OCI-LY7 (cell line): ENCODE measurements around the gene SLC30A1. TPM values are rescaled to one million over a fixed set of nuclear protein-coding genes. Genes with fewer than 3 reads are reported as not detected.
"Not testable (repeated sequence)": the region's sequence is repeated elsewhere in the genome, so short reads cannot be mapped to it uniquely, and the experiment has no call there.

Experiments
- BruUV-seq: library from RNA; stranded (reverse); fragments of 400-500 nt; replicated peaks from 2 replicates; lab custom pipeline; 2021; lab: Mats Ljungman, UMichigan
- CTCF ChIA-PET: fragments of 300-600 bp; sonication (Branson Sonifier 250); formaldehyde crosslinking; loops from one replicate; lab custom pipeline; 2022; ENCODE audit warnings: antibody characterized with exemption; ENCODE audit not compliant: unreplicated experiment; lab: Charles Lee
- POLR2A ChIA-PET: fragments of 300-600 bp; sonication (Branson Sonifier 250); formaldehyde crosslinking; loops from one replicate; lab custom pipeline; 2022; ENCODE audit warnings: antibody characterized with exemption; lab: Charles Lee
- DNase-seq: peaks from one replicate; pipeline ENCODE4 v3.0.0-alpha.2; 2015; ENCODE audit warnings: low spot score
- H2AFZ ChIP-seq: fragments of 200-600 bp; sonication (generic), shearing (Covaris generic); 2 replicates; pipeline ENCODE4 v1.6.1; 2014; ENCODE audit warnings: mild to moderate bottlenecking, antibody characterized with exemption, low read length, moderate library complexity
- H3K27ac ChIP-seq: fragments of 200-600 bp; sonication (generic); 2 replicates; pipeline ENCODE4 v1.5.1; 2014; ENCODE audit warnings: mixed run types, low read depth, mild to moderate bottlenecking, moderate library complexity, low read length, inconsistent platforms; ENCODE audit not compliant: poor library complexity, severe bottlenecking
- H3K36me3 ChIP-seq: fragments of 200-600 bp; sonication (generic); 2 replicates; pipeline ENCODE4 v1.6.1; 2014; ENCODE audit warnings: mild to moderate bottlenecking, antibody characterized with exemption, low read length, moderate library complexity, mixed read lengths; ENCODE audit not compliant: insufficient read depth
- H3K4me1 ChIP-seq: fragments of 200-600 bp; sonication (generic); 2 replicates; pipeline ENCODE4 v1.5.1; 2014; ENCODE audit warnings: mild to moderate bottlenecking, low read length; ENCODE audit not compliant: insufficient read depth, poor library complexity, severe bottlenecking
- H3K4me2 ChIP-seq: fragments of 200-600 bp; sonication (generic); 2 replicates; pipeline ENCODE4 v1.6.1; 2014; ENCODE audit warnings: mild to moderate bottlenecking, low read length
- H3K4me3 ChIP-seq: fragments of 200-600 bp; sonication (generic); 2 replicates; pipeline ENCODE4 v1.5.1; 2014; ENCODE audit warnings: mild to moderate bottlenecking, low read depth, low read length; ENCODE audit not compliant: poor library complexity, severe bottlenecking
- H3K79me2 ChIP-seq: fragments of 200-600 bp; sonication (generic); 2 replicates; pipeline ENCODE4 v1.6.1; 2016; ENCODE audit warnings: low read depth, mild to moderate bottlenecking, low read length, moderate library complexity, mixed read lengths; ENCODE audit not compliant: insufficient read depth
- H3K9me2 ChIP-seq: fragments of 200-600 bp; sonication (generic); 2 replicates; pipeline ENCODE4 v1.6.1; 2016; ENCODE audit warnings: mild to moderate bottlenecking, low read length, mixed read lengths; ENCODE audit not compliant: insufficient read depth
- H3K9me3 ChIP-seq: fragments of 200-600 bp; sonication (generic); 2 replicates; pipeline ENCODE4 v1.6.1; 2014; ENCODE audit warnings: mild to moderate bottlenecking, mixed run types, low read length, mixed read lengths
- H4K20me1 ChIP-seq: fragments of 200-600 bp; sonication (generic); 2 replicates; pipeline ENCODE4 v1.6.1; 2014; ENCODE audit warnings: mild to moderate bottlenecking, antibody characterized with exemption, low read length, moderate library complexity, mixed read lengths; ENCODE audit not compliant: insufficient read depth
- EZH2phosphoT487 ChIP-seq: fragments of 200-600 bp; sonication (generic); IDR thresholded peaks from 2 replicates; pipeline ENCODE4 v1.6.1; 2018; ENCODE audit warnings: low read depth, borderline replicate concordance, mild to moderate bottlenecking, mixed run types, antibody characterized with exemption, low read length, moderate library complexity, mixed read lengths
- intact Hi-C: fragments of 100-400 bp; cut with micrococcal nuclease; formaldehyde crosslinking; loops from one replicate; pipeline ENCODE4 v1.10.0; 2022; ENCODE audit not compliant: unreplicated experiment
- total RNA-seq, 2 experiments: library from RNA; depleted of rRNA in 1 of 2; stranded (reverse); fragments of >200 nt in 1 of 2; shearing (Covaris generic) in 1 of 2; gene quantifications; 2 replicates each; pipeline ENCODE4 v1.2.3, GENCODE V29; 2014 to 2022
- TF ChIP-seq, protein P1 (sequence below): fragments of 200-600 bp; sonication (generic); conservative IDR thresholded peaks from 2 replicates; pipeline ENCODE4 v1.5.1; 2014; ENCODE audit warnings: mild to moderate bottlenecking, antibody characterized with exemption, low read length, moderate library complexity, mixed read lengths

Gene SLC30A1
- total RNA-seq, 2 experiments from 2014 or later: 6.1 to 7.9 TPM

DNA sequence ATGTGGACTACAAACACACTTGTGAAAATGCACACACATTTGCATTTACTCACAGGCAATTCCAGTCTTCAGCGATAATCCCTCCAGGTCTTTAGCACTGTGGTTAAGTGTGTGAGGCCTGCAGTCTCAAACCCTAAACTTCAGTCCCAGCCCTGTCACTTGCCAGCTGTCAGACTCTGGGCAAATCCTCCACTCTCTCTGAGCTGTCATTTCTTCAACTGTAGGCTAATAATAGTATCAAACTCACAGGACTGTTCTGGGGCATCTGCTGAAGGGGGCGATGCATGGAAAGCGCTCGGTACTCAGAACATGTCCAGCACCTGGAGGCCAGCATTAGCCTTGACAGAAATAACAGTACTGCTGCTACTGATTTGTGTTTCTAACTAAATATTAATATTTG is 48.3 kb upstream of the SLC30A1 start:
- Histone ChIP-seq H4K20me1 (no peaks in the 10 kb centered on the region), H3K36me3 (no peaks in the 10 kb centered on the region), H3K4me3 (no peak overlapping the region), H2AFZ (no peak overlapping the region), H3K79me2 (no peaks in the 10 kb centered on the region), H3K4me2 (no peak overlapping the region), H3K4me1 (no peaks in the 10 kb centered on the region), H3K9me3 (no peaks in the 10 kb centered on the region), H3K27ac (no peak overlapping the region), H3K9me2 (no peaks in the 10 kb centered on the region)
- DNase-seq: no peak
- intact Hi-C loops: no loop called here
- ChIA-PET POLR2A (no interaction called here), CTCF (no interaction called here)
- TF ChIP-seq, protein P1, sequence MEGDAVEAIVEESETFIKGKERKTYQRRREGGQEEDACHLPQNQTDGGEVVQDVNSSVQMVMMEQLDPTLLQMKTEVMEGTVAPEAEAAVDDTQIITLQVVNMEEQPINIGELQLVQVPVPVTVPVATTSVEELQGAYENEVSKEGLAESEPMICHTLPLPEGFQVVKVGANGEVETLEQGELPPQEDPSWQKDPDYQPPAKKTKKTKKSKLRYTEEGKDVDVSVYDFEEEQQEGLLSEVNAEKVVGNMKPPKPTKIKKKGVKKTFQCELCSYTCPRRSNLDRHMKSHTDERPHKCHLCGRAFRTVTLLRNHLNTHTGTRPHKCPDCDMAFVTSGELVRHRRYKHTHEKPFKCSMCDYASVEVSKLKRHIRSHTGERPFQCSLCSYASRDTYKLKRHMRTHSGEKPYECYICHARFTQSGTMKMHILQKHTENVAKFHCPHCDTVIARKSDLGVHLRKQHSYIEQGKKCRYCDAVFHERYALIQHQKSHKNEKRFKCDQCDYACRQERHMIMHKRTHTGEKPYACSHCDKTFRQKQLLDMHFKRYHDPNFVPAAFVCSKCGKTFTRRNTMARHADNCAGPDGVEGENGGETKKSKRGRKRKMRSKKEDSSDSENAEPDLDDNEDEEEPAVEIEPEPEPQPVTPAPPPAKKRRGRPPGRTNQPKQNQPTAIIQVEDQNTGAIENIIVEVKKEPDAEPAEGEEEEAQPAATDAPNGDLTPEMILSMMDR: no peak
- no peak for TF ChIP-seq EZH2phosphoT487
- BruUV-seq: no TSS peak

DNA sequence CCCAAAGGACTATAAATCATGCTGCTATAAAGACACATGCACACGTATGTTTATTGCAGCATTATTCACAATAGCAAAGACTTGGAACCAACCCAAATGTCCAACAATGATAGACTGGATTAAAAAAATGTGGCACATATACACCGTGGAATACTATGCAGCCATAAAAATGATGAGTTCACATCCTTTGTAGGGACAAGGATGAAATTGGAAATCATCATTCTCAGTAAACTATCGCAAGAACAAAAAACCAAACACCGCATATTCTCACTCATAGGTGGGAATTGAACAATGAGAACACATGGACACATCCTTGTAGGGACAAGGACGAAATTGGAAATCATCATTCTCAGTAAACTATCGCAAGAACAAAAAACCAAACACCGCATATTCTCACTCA is 46.9 kb upstream of the SLC30A1 start:
- H4K20me1 ChIP-seq, H3K9me2 ChIP-seq, H3K79me2 ChIP-seq, H3K4me2 ChIP-seq, H3K9me3 ChIP-seq, DNase-seq, H3K4me1 ChIP-seq, H3K27ac ChIP-seq, H3K36me3 ChIP-seq, CTCF ChIA-PET, intact Hi-C loops, H3K4me3 ChIP-seq, POLR2A ChIA-PET, BruUV-seq, H2AFZ ChIP-seq: not testable (repeated sequence)

DNA sequence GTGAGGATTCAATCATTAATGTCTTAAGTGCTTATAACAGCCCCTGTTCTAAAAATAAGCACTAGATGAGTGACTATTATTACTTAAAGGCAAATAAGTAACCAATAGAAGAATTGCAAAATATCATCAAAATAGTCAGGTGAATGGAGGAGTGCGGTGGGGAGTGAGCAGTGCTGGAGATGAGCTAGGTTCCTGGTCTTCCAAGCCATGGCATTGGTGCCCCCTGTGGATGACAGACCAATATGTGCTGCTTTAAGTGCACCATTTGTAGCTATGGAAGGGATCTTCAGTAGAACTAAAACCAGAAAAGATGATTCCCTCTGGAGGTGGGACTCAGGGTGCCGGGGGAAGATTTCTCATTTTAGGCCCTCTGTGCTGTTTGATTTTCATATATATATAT is 46.1 kb upstream of the SLC30A1 start:
- no peak overlapping the region for H3K27ac ChIP-seq
- H3K9me2 ChIP-seq: no peaks in the 10 kb centered on the region
- ChIA-PET CTCF (no interaction called here), POLR2A (interaction anchor here (0.6 kb wide), 1 partner anchor 99 kb away, joined by 3 read pairs; no protein-coding TSS in a partner anchor)
- no peaks in the 10 kb centered on the region for H3K4me1 ChIP-seq
- no peaks in the 10 kb centered on the region for H4K20me1 ChIP-seq
- no peak overlapping the region for H3K4me3 ChIP-seq
- BruUV-seq: no TSS peak
- intact Hi-C loops: no loop called here
- peak; percentile 31 for DNase-seq
- H3K36me3 ChIP-seq: no peaks in the 10 kb centered on the region
- no peaks in the 10 kb centered on the region for H3K79me2 ChIP-seq
- TF ChIP-seq, protein P1: peak; percentile 58
- TF ChIP-seq EZH2phosphoT487: no peak
- no peak overlapping the region for H3K4me2 ChIP-seq
- H2AFZ ChIP-seq: no peak overlapping the region
- no peaks in the 10 kb centered on the region for H3K9me3 ChIP-seq
